ENCODE measurements around the gene ESYT2.

ESYT2 gene

GRCh38 chr7:158727690-158728089 is 101.6 kb downstream of the ESYT2 start:
- H3K4me3 ChIP-seq (replicated peaks; ENCODE audit: low read depth, low read length): no peak overlapping the region
- no peak for DNase-seq (ENCODE audit: low read depth)
- TF ChIP-seq CTCF (IDR thresholded peaks at IDR 0.05; ENCODE audit: low read length, missing control alignments): no peak

GRCh38 chr7:158726277-158726807 is 103.0 kb downstream of the ESYT2 start:
- no peak overlapping the region for H3K4me3 ChIP-seq (replicated peaks; ENCODE audit: low read depth, low read length)
- no peak for TF ChIP-seq CTCF (IDR thresholded peaks at IDR 0.05; ENCODE audit: low read length, missing control alignments)
- no peak for DNase-seq (ENCODE audit: low read depth)

- DNase-seq (ENCODE audit: low read depth): no peak
- no peak overlapping the region for H3K4me3 ChIP-seq (replicated peaks; ENCODE audit: low read depth, low read length)
- TF ChIP-seq CTCF (IDR thresholded peaks at IDR 0.05; ENCODE audit: low read length, missing control alignments): no peak
Observed at GRCh38 chr7:158725506-158725800, 103.9 kb downstream of the ESYT2 start.

- no peak for DNase-seq (ENCODE audit: low read depth)
- TF ChIP-seq CTCF (IDR thresholded peaks at IDR 0.05; ENCODE audit: low read length, missing control alignments): no peak
Observed at GRCh38 chr7:158724658-158725505, 104.4 kb downstream of the ESYT2 start.

GRCh38 chr7:158723714-158724385 is 105.5 kb downstream of the ESYT2 start:
- no peak for DNase-seq (ENCODE audit: low read depth)
- no peak overlapping the region for H3K4me3 ChIP-seq (replicated peaks; ENCODE audit: low read depth, low read length)
- no peak for TF ChIP-seq CTCF (IDR thresholded peaks at IDR 0.05; ENCODE audit: low read length, missing control alignments)

More at GRCh38 chr7:158724658-158725505, 104.4 kb downstream of the ESYT2 start:
- H3K4me3 ChIP-seq (replicated peaks; ENCODE audit: low read depth, low read length): no peak overlapping the region

GRCh38 chr7:158723266-158723665 is 106.0 kb downstream of the ESYT2 start:
- no peak overlapping the region for H3K4me3 ChIP-seq (replicated peaks; ENCODE audit: low read depth, low read length)
- DNase-seq (ENCODE audit: low read depth): no peak
- TF ChIP-seq CTCF (IDR thresholded peaks at IDR 0.05; ENCODE audit: low read length, missing control alignments): no peak
